IMR-90 (cell line): ENCODE measurements around the gene CDHR1. TPM values are rescaled to one million over a fixed set of nuclear protein-coding genes. Genes with fewer than 3 reads are reported as not detected.

ENCODE experiments used
- ATAC-seq: fragments of 200-7000 bp; cut with Tn5 transposase; 2 replicates; pipeline ENCODE4 v1.9.1; 2020; ENCODE audit warnings: low read depth, mild to moderate bottlenecking, moderate library complexity
- BruUV-seq: library from RNA; stranded (reverse); fragments of 400-500 nt; replicated peaks from 2 replicates; lab custom pipeline; 2021; lab: Mats Ljungman, UMichigan
- CTCF ChIA-PET: fragments of 300-600 bp; formaldehyde crosslinking; extraction: SDS; loops from one replicate; lab custom pipeline; 2021; ENCODE audit warnings: antibody characterized with exemption; lab: Yijun Ruan, JAX
- POLR2A ChIA-PET: fragments of 300-600 bp; sonication (Branson Sonifier 250); formaldehyde crosslinking; loops from one replicate; lab custom pipeline; 2022; ENCODE audit warnings: antibody characterized with exemption; ENCODE audit not compliant: unreplicated experiment; lab: Charles Lee
- DNase-seq: peaks from one replicate; pipeline ENCODE4 v3.0.0; 2013
- H2AFZ ChIP-seq: replicated peaks from 2 replicates; pipeline ENCODE3; 2013; ENCODE audit warnings: low read length, mild to moderate bottlenecking; ENCODE audit not compliant: poor library complexity
- H2AK5ac ChIP-seq: 2 replicates; pipeline ENCODE4 v1.6.1; 2013; ENCODE audit warnings: low read depth, low read length, inconsistent platforms
- H2AK9ac ChIP-seq: replicated peaks from 2 replicates; pipeline ENCODE3; 2013; ENCODE audit warnings: mild to moderate bottlenecking, low read depth, low read length, moderate library complexity; ENCODE audit not compliant: poor library complexity
- H2BK120ac ChIP-seq: 2 replicates; pipeline ENCODE4 v1.6.1; 2013; ENCODE audit warnings: low read depth, low read length, inconsistent platforms
- H2BK15ac ChIP-seq: 3 replicates; pipeline ENCODE4 v1.6.1; 2013; ENCODE audit warnings: low read depth, low read length, inconsistent platforms
- H2BK20ac ChIP-seq: 2 replicates; pipeline ENCODE4 v1.6.1; 2013; ENCODE audit warnings: low read depth, mild to moderate bottlenecking, inconsistent platforms, low read length, moderate library complexity
- H2BK5ac ChIP-seq: 2 replicates; pipeline ENCODE4 v1.6.1; 2013; ENCODE audit warnings: mild to moderate bottlenecking, low read depth, low read length, inconsistent platforms; ENCODE audit not compliant: poor library complexity, severe bottlenecking
- H3K14ac ChIP-seq: replicated peaks from 2 replicates; pipeline ENCODE4 v1.6.1; 2013; ENCODE audit warnings: low read depth, low read length, inconsistent platforms
- H3K18ac ChIP-seq: 2 replicates; pipeline ENCODE4 v1.6.1; 2013; ENCODE audit warnings: low read depth, low read length, control low read depth
- H3K23ac ChIP-seq: 2 replicates; pipeline ENCODE4 v1.6.1; 2013; ENCODE audit warnings: low read depth, low read length, inconsistent platforms
- H3K27ac ChIP-seq: 2 replicates; pipeline ENCODE4 v1.5.1; 2013; ENCODE audit warnings: mild to moderate bottlenecking, control low read depth, low read length; ENCODE audit not compliant: insufficient read depth
- H3K27me3 ChIP-seq: 2 replicates; pipeline ENCODE4 v1.6.1; 2013; ENCODE audit warnings: low read length; ENCODE audit not compliant: control insufficient read depth, insufficient read depth
- H3K36me3 ChIP-seq: 2 replicates; pipeline ENCODE4 v1.6.1; 2013; ENCODE audit warnings: low read length, mixed read lengths; ENCODE audit not compliant: control insufficient read depth, insufficient read depth
- H3K4ac ChIP-seq: 2 replicates; pipeline ENCODE4 v1.6.1; 2013; ENCODE audit warnings: low read depth, low read length, inconsistent platforms
- H3K4me1 ChIP-seq: 2 replicates; pipeline ENCODE4 v1.6.1; 2013; ENCODE audit warnings: low read length, mixed read lengths; ENCODE audit not compliant: control insufficient read depth, insufficient read depth
- H3K4me2 ChIP-seq: 2 replicates; pipeline ENCODE4 v1.6.1; 2013; ENCODE audit warnings: low read depth, mild to moderate bottlenecking, control low read depth, low read length, moderate library complexity
- H3K4me3 ChIP-seq: 2 replicates; pipeline ENCODE4 v1.5.1; 2013; ENCODE audit warnings: low read depth, mild to moderate bottlenecking, control low read depth, low read length, moderate library complexity; ENCODE audit not compliant: insufficient read depth
- H3K56ac ChIP-seq: 2 replicates; pipeline ENCODE4 v1.6.1; 2013; ENCODE audit warnings: low read length, inconsistent platforms; ENCODE audit not compliant: insufficient read depth; ENCODE audit errors: extremely low read depth
- H3K79me1 ChIP-seq, 2 experiments: 2 replicates each; pipeline ENCODE4 v1.6.1; 2013; ENCODE audit warnings: low read length in 2 of 2, inconsistent platforms in 1 of 2, low read depth in 1 of 2
- H3K9ac ChIP-seq: 2 replicates; pipeline ENCODE4 v1.6.1; 2013; ENCODE audit warnings: low read depth, low read length, control low read depth
- H3K9me1 ChIP-seq: 2 replicates; pipeline ENCODE4 v1.6.1; 2013; ENCODE audit warnings: low read length, inconsistent platforms; ENCODE audit not compliant: insufficient read depth
- H3K9me3 ChIP-seq: 2 replicates; pipeline ENCODE4 v1.6.1; 2013; ENCODE audit warnings: low read length; ENCODE audit not compliant: control insufficient read depth, insufficient read depth
- H4K20me1 ChIP-seq: 2 replicates; pipeline ENCODE4 v1.6.1; 2013; ENCODE audit warnings: low read length, inconsistent platforms; ENCODE audit not compliant: insufficient read depth
- H4K5ac ChIP-seq: 2 replicates; pipeline ENCODE4 v1.6.1; 2013; ENCODE audit warnings: mild to moderate bottlenecking, low read depth, low read length, control low read depth
- H4K8ac ChIP-seq, 2 experiments: 2 replicates each; pipeline ENCODE4 v1.6.1; 2013; ENCODE audit warnings: low read depth in 2 of 2, low read length in 2 of 2, control low read depth in 1 of 2, inconsistent platforms in 1 of 2
- H4K91ac ChIP-seq: 2 replicates; pipeline ENCODE4 v1.6.1; 2013; ENCODE audit warnings: low read depth, low read length, inconsistent platforms; ENCODE audit not compliant: insufficient read depth
- BHLHE40 ChIP-seq: fragments of 150-350 bp; IDR thresholded peaks from 2 replicates; pipeline ENCODE4 v1.6.1; 2016; ENCODE audit warnings: mild to moderate bottlenecking, low read depth, low read length
- POLR2A ChIP-seq: IDR thresholded peaks from 2 replicates; pipeline ENCODE4 v1.6.1; 2012; ENCODE audit warnings: mild to moderate bottlenecking, low read depth, low read length
- RAD21 ChIP-seq: IDR thresholded peaks from 2 replicates; pipeline ENCODE4 v1.6.1; 2012; ENCODE audit warnings: low read length, improper control_type of control experiment
- RCOR1 ChIP-seq: IDR thresholded peaks from 2 replicates; pipeline ENCODE4 v1.6.1; 2012; ENCODE audit warnings: mild to moderate bottlenecking, low read length, improper control_type of control experiment; ENCODE audit not compliant: insufficient replicate concordance
- SMC3 ChIP-seq: fragments of 150-350 bp; IDR thresholded peaks from 2 replicates; pipeline ENCODE4 v1.6.1; 2016; ENCODE audit warnings: low read depth, mild to moderate bottlenecking, antibody characterized with exemption, low read length, moderate library complexity
- WGBS, 2 experiments: methylation state at CpG; one replicate each; pipeline versions ENCODE4 v1.1.5 to v1.1.7; 2013; ENCODE audit warnings: missing lambda C conversion rate in 2 of 2; ENCODE audit not compliant: insufficient read length in 1 of 2; ENCODE audit errors: extremely low coverage in 2 of 2; 5-methylcytosine and 5-hydroxymethylcytosine counted together
- dilution Hi-C: fragments of 300-500 bp; cut with HindIII; formaldehyde crosslinking; loops from one replicate; pipeline ENCODE4 v1.14.3; 2018; ENCODE audit warnings: low sequenced_read_pairs; ENCODE audit not compliant: unreplicated experiment
- in situ Hi-C: fragments of 300-500 bp; cut with MboI; formaldehyde crosslinking; loops from 3 replicates; pipeline ENCODE4 v1.14.3; 2019; ENCODE audit warnings: low sequenced_read_pairs, inconsistent platforms, mixed read lengths
- intact Hi-C: fragments of 100-400 bp; cut with micrococcal nuclease; formaldehyde crosslinking; loops from 2 replicates; pipeline ENCODE4 v1.10.0; 2022
- polyA plus RNA-seq, 3 experiments: library from polyadenylated mRNA; depleted of rRNA; stranded (reverse); fragments of >200 nt; gene quantifications; 2 replicates each; pipeline ENCODE4 v1.2.3, GENCODE V29; 2012; ENCODE audit warnings: low replicate concordance in 1 of 3
- total RNA-seq: library from RNA; depleted of rRNA; stranded (reverse); fragments of >200 nt; gene quantifications from 2 replicates; pipeline ENCODE4 v1.2.3, GENCODE V29; 2012

The CDHR1 gene
- total and polyA plus RNA-seq, 2 of the 4 experiments (the other 2 are of a cell fraction): not detected

GRCh38 chr10:84243759-84244158 is 49.4 kb downstream of the CDHR1 start:
- ChIA-PET POLR2A (no interaction called here), CTCF (interaction anchor here (0.6 kb wide), 1 partner anchor 259 kb away, joined by 5 read pairs; no protein-coding TSS in a partner anchor)
- Histone ChIP-seq H3K4me1 (no peaks in the 10 kb centered on the region), H3K36me3 (no peaks in the 10 kb centered on the region), H2AK9ac (no peak overlapping the region), H3K14ac (no peak overlapping the region), H3K79me1 (no peaks in the 10 kb centered on the region), H4K91ac (no peak overlapping the region), H3K18ac (no peak overlapping the region), H2BK120ac (no peak overlapping the region), H4K20me1 (no peaks in the 10 kb centered on the region), H2BK20ac (no peak overlapping the region), H3K27ac (no peak overlapping the region), H3K23ac (no peak overlapping the region), H4K5ac (no peak overlapping the region), H3K9me1 (no peaks in the 10 kb centered on the region), H3K9me3 (no peaks in the 10 kb centered on the region), H2BK5ac (no peak overlapping the region), H2AFZ (no peak overlapping the region), H4K8ac (no peak overlapping the region), H3K4me3 (no peak overlapping the region), H3K4ac (no peak overlapping the region), H2BK15ac (no peak overlapping the region), H3K27me3 (peaks cover 23% of the 10 kb centered on the region), H3K9ac (no peak overlapping the region), H3K4me2 (no peak overlapping the region), H2AK5ac (no peak overlapping the region), H3K56ac (no peak overlapping the region)
- dilution Hi-C loops (no loop called here), intact Hi-C loops (no loop called here), in situ Hi-C loops (no loop called here)
- BruUV-seq: no TSS peak
- no CpG with 5 or more reads among the region's 3 CpGs for WGBS, 2 experiments
- ATAC-seq (no peak), DNase-seq (no peak)
- TF ChIP-seq RAD21 (no peak), SMC3 (no peak), BHLHE40 (no peak), RCOR1 (no peak), POLR2A (no peak)
